ENCODE data around the gene HOXD9. TPM values are rescaled to one million over a fixed set of nuclear protein-coding genes. Genes with fewer than 3 reads are reported as not detected.

HOXD9 gene
- total RNA-seq, 4 donors from 2014 or later, result 0.83 to 3.9 (median 2.3) TPM

GRCh38 chr2:176085861-176086771 lies 36.4 kb upstream of the HOXD9 start:
- Histone ChIP-seq H3K27ac (no peak overlapping the region), H3K36me3 (no peaks in the 10 kb centered on the region), H3K4me1 (peaks cover 8 to 15% of the 10 kb centered on the region in 2 donors), H3K9me3 (no peaks in the 10 kb centered on the region), H3K4me3 (replicated peaks in 1 of 3) (no peak overlapping the region), H3K27me3 (peaks cover 90% of the 10 kb centered on the region)
- peak in 2 of 6 experiments; percentile 15 to 23 for TF ChIP-seq CTCF (IDR thresholded peaks at IDR 0.05)
- TF ChIP-seq POLR2A (IDR thresholded peaks at IDR 0.05), result no peak
- WGBS, 2 donors, result 3 to 6% methylated on average over 38 to 43 of the region's 46 CpGs
- no peak for DNase-seq
- intact Hi-C loops (cut with DNase I), result loop anchor here (10.0 kb wide), 1 partner anchor 721 kb away; no protein-coding TSS in a partner anchor

GRCh38 chr2:176087330-176088047 lies 35.0 kb upstream of the HOXD9 start:
- Histone ChIP-seq H3K9me3 (no peaks in the 10 kb centered on the region), H3K4me1 (peaks cover 8 to 19% of the 10 kb centered on the region in 2 donors), H3K4me3 (replicated peaks in 1 of 3) (no peak overlapping the region), H3K27ac (no peak overlapping the region), H3K36me3 (no peaks in the 10 kb centered on the region), H3K27me3 (peaks cover 91% of the 10 kb centered on the region)
- 26 to 27% methylated on average over 28 to 29 of the region's 29 CpGs for WGBS, 2 donors
- intact Hi-C loops (cut with DNase I), result loop anchor here (10.0 kb wide), 1 partner anchor 723 kb away; no protein-coding TSS in a partner anchor
- no peak for DNase-seq
- TF ChIP-seq POLR2A (IDR thresholded peaks at IDR 0.05) (no peak), CTCF (IDR thresholded peaks at IDR 0.05) (no peak)

- H3K9me3 ChIP-seq, result no peaks in the 10 kb centered on the region
- peaks cover 87% of the 10 kb centered on the region for H3K27me3 ChIP-seq
- no peak overlapping the region for H3K4me3 ChIP-seq (replicated peaks in 1 of 3)
- intact Hi-C loops (cut with DNase I), result loop anchor here (10.0 kb wide), 1 partner anchor 723 kb away; no protein-coding TSS in a partner anchor
- TF ChIP-seq POLR2A (IDR thresholded peaks at IDR 0.05) (no peak), CTCF (IDR thresholded peaks at IDR 0.05) (peak in 5 of 6 experiments; percentile 24 to 79 (median 46))
- DNase-seq, result peak; percentile 31 to 48
- 5 to 7% methylated on average over 27 to 44 of the region's 49 CpGs for WGBS, 2 donors
- H3K27ac ChIP-seq, result no peak overlapping the region
- peaks cover 4 to 22% of the 10 kb centered on the region in 2 donors for H3K4me1 ChIP-seq
- H3K36me3 ChIP-seq, result no peaks in the 10 kb centered on the region
Observed at GRCh38 chr2:176088048-176088936, 34.2 kb upstream of the HOXD9 start.

GRCh38 chr2:176088937-176089842 lies 33.3 kb upstream of the HOXD9 start:
- no peak for DNase-seq
- Histone ChIP-seq H3K27ac (no peak overlapping the region), H3K4me1 (peaks cover 3 to 24% of the 10 kb centered on the region in 2 donors), H3K9me3 (no peaks in the 10 kb centered on the region), H3K27me3 (peaks cover 88% of the 10 kb centered on the region), H3K36me3 (no peaks in the 10 kb centered on the region), H3K4me3 (replicated peaks in 1 of 3) (no peak overlapping the region)
- WGBS, 2 donors, result 11% methylated on average over 6 of the region's 6 CpGs
- TF ChIP-seq POLR2A (IDR thresholded peaks at IDR 0.05) (no peak), CTCF (IDR thresholded peaks at IDR 0.05) (no peak)
- intact Hi-C loops (cut with DNase I), result loop anchor here (10.0 kb wide), 1 partner anchor 724 kb away; no protein-coding TSS in a partner anchor
